ENCODE measurements around the gene KCNG1. TPM values are rescaled to one million over a fixed set of nuclear protein-coding genes. Genes with fewer than 3 reads are reported as not detected.
"Not testable (repeated sequence)": the region's sequence is repeated elsewhere in the genome, so short reads cannot be mapped to it uniquely, and the experiment has no call there.

The KCNG1 gene
- total RNA-seq, 2 experiments from 2014 or later = 4.0 to 4.3 TPM

GRCh38 chr20:50996901-50997865, 25.7 kb downstream of the KCNG1 start:
- ChIA-PET CTCF (interaction anchor here (1.2 to 2.0 kb wide), 2 partner anchors 9 to 19 kb away, joined by 3 to 6 read pairs; no protein-coding TSS in a partner anchor), POLR2A (no interaction called here)

GRCh38 chr20:50995506-50995905, 27.4 kb downstream of the KCNG1 start:
- ChIA-PET POLR2A (no interaction called here), CTCF (interaction anchor here (0.7 to 1.0 kb wide), 3 partner anchors 8 to 282 kb away, joined by 3 to 5 read pairs (median 3); no protein-coding TSS in a partner anchor)

GRCh38 chr20:50993876-50994275, 29.0 kb downstream of the KCNG1 start:
- ChIA-PET CTCF (interaction anchor here (2.6 to 9.3 kb wide), 3 partner anchors 12 to 332 kb away, joined by 12 to 105 read pairs (median 18); no protein-coding TSS in a partner anchor), POLR2A (no interaction called here)

- POLR2A ChIA-PET = no interaction called here
Measured at GRCh38 chr20:50992733-50993457, 30.0 kb downstream of the KCNG1 start.

GRCh38 chr20:50992336-50992732, 30.6 kb downstream of the KCNG1 start:
- ChIA-PET POLR2A (no interaction called here), CTCF (interaction anchor here (0.6 to 9.3 kb wide), 13 partner anchors 11 to 395 kb away, joined by 3 to 105 read pairs (median 3); partner anchors contain the start of gene BCAS4)

More at GRCh38 chr20:50992733-50993457, 30.0 kb downstream of the KCNG1 start:
- CTCF ChIA-PET = interaction anchor here (0.6 to 9.3 kb wide), 15 partner anchors 11 to 394 kb away, joined by 3 to 105 read pairs (median 3); partner anchors contain the start of gene BCAS4

GRCh38 chr20:50991076-50991475, 31.8 kb downstream of the KCNG1 start:
- CTCF ChIA-PET = interaction anchor here (4.6 to 9.3 kb wide), 2 partner anchors 315 to 335 kb away, joined by 18 to 105 read pairs; no protein-coding TSS in a partner anchor
- POLR2A ChIA-PET = interaction anchor here (0.7 kb wide), 1 partner anchor 333 kb away, joined by 11 read pairs; no protein-coding TSS in a partner anchor

GRCh38 chr20:50987493-50988210, 35.3 kb downstream of the KCNG1 start:
- CTCF ChIA-PET = interaction anchor here (0.6 to 9.3 kb wide), 31 partner anchors 8 to 1204 kb away, joined by 3 to 105 read pairs (median 4); partner anchors contain the start of genes BCAS4 and ZFP64
- POLR2A ChIA-PET = no interaction called here

GRCh38 chr20:50983321-50983720, 39.6 kb downstream of the KCNG1 start:
- CTCF ChIA-PET = interaction anchor here (0.7 to 3.4 kb wide), 3 partner anchors 47 to 942 kb away, joined by 3 to 25 read pairs (median 4); no protein-coding TSS in a partner anchor
- POLR2A ChIA-PET = no interaction called here

- ChIA-PET CTCF (interaction anchor here (1.4 to 3.4 kb wide), 5 partner anchors 11 to 324 kb away, joined by 3 to 25 read pairs (median 7); partner anchors contain the start of gene BCAS4), POLR2A (interaction anchor here (1.5 kb wide), 1 partner anchor 187 kb away, joined by 3 read pairs; the partner anchor contains the start of gene BCAS4)
Measured at GRCh38 chr20:50982363-50982762, 40.5 kb downstream of the KCNG1 start.

- POLR2A ChIA-PET = interaction anchor here (0.6 to 1.5 kb wide), 2 partner anchors 187 to 559 kb away, joined by 3 read pairs; partner anchors contain the start of gene BCAS4
- CTCF ChIA-PET = interaction anchor here (0.7 to 3.4 kb wide), 14 partner anchors 8 to 390 kb away, joined by 3 to 25 read pairs (median 4); partner anchors contain the start of genes BCAS4, DPM1 and MOCS3
Measured at GRCh38 chr20:50981714-50982048, 41.2 kb downstream of the KCNG1 start.

GRCh38 chr20:50980851-50981713, 41.8 kb downstream of the KCNG1 start:
- ChIA-PET CTCF (interaction anchor here (0.7 to 3.4 kb wide), 16 partner anchors 8 to 391 kb away, joined by 3 to 25 read pairs (median 3); partner anchors contain the start of genes BCAS4, DPM1 and MOCS3), POLR2A (interaction anchor here (0.6 to 1.5 kb wide), 3 partner anchors 23 to 560 kb away, joined by 3 to 4 read pairs (median 3); partner anchors contain the start of genes BCAS4 and DPM1)

- POLR2A ChIA-PET = interaction anchor here (1.3 kb wide), 1 partner anchor 22 kb away, joined by 4 read pairs; the partner anchor contains the start of gene DPM1
- CTCF ChIA-PET = interaction anchor here (0.5 to 3.0 kb wide), 8 partner anchors 13 to 378 kb away, joined by 3 to 12 read pairs (median 5); partner anchors contain the start of gene BCAS4
Measured at GRCh38 chr20:50980071-50980681, 42.7 kb downstream of the KCNG1 start.

- POLR2A ChIA-PET = interaction anchor here (0.6 kb wide), 2 partner anchors 315 to 638 kb away, joined by 3 to 4 read pairs; no protein-coding TSS in a partner anchor
- CTCF ChIA-PET = not testable (repeated sequence)
Measured at GRCh38 chr20:50978533-50978932, 44.4 kb downstream of the KCNG1 start.

GRCh38 chr20:50977066-50978021, 45.6 kb downstream of the KCNG1 start:
- ChIA-PET CTCF (interaction anchor here (1.2 kb wide), 1 partner anchor 10 kb away, joined by 4 read pairs; no protein-coding TSS in a partner anchor), POLR2A (no interaction called here)

GRCh38 chr20:50975701-50976330, 47.1 kb downstream of the KCNG1 start:
- POLR2A ChIA-PET = no interaction called here
- CTCF ChIA-PET = no interaction called here

Data from activated CD8-positive, alpha-beta memory T cell treated with anti-CD3 and anti-CD28 coated beads for 36 hours (primary cell).